ENCODE results near the gene WDR36.

DNA sequence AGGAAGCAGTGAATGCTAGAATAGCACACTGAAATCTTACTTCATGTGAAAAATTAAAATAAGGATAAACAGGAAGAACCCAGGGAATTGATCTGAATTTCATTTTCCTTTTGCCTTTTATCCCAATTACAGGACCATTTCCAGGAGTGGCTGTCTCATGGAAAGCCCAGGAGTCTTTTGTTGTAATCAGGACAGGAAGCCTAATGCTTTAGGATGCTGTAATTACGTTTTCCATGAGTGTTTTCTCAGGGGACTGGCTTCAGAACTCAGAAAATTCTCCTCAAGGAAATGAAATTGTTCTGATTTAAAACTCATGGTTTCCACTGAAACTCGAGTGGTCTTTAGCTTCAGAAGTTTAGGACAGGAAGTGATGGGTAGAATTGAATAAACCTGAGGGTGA lies 75.4 kb downstream of the WDR36 start:
- no peak for TF ChIP-seq CTCF (IDR thresholded peaks at IDR 0.05)
- no peak for TF ChIP-seq POLR2A (IDR thresholded peaks at IDR 0.05)
